Fibroblast of skin of right quadriceps (primary cell): ENCODE measurements around the gene LRRFIP2.
A peak's percentile ranks its signal among the peaks of the same experiment; 100 is the strongest.
"Not testable (repeated sequence)": the region's sequence is repeated elsewhere in the genome, so short reads cannot be mapped to it uniquely, and the experiment has no call there.

Source experiments
- DNase-seq: peaks from one replicate; pipeline ENCODE4 v3.0.0-alpha.2; 2013

LRRFIP2 gene

GRCh38 chr3:37141676-37142075 lies 32.7 kb downstream of the LRRFIP2 start:
- no peak for DNase-seq

GRCh38 chr3:37140899-37141541 lies 33.4 kb downstream of the LRRFIP2 start:
- DNase-seq = no peak

- DNase-seq = no peak
Observed at GRCh38 chr3:37139567-37140052, 34.8 kb downstream of the LRRFIP2 start.

GRCh38 chr3:37138816-37139215 lies 35.6 kb downstream of the LRRFIP2 start:
- DNase-seq = no peak

- DNase-seq = peak; percentile 37
Observed at GRCh38 chr3:37137516-37137915, 36.9 kb downstream of the LRRFIP2 start.

GRCh38 chr3:37136067-37136466 lies 38.3 kb downstream of the LRRFIP2 start:
- DNase-seq = peak; percentile 39

- peak; percentile 45 for DNase-seq
Observed at GRCh38 chr3:37135561-37135960, 38.8 kb downstream of the LRRFIP2 start.

GRCh38 chr3:37132334-37132733 lies 42.0 kb downstream of the LRRFIP2 start:
- no peak for DNase-seq

GRCh38 chr3:37131860-37132144 lies 42.6 kb downstream of the LRRFIP2 start:
- no peak for DNase-seq

GRCh38 chr3:37130984-37131859 lies 43.2 kb downstream of the LRRFIP2 start:
- DNase-seq = no peak

- DNase-seq = no peak
Observed at GRCh38 chr3:37130448-37130847, 43.9 kb downstream of the LRRFIP2 start.

- peak; percentile 95 for DNase-seq
Observed at GRCh38 chr3:37129871-37130270, 44.5 kb downstream of the LRRFIP2 start.

- no peak for DNase-seq
Observed at GRCh38 chr3:37127340-37127739, 47.0 kb downstream of the LRRFIP2 start.

- DNase-seq = peak; percentile 39
Observed at GRCh38 chr3:37126856-37127255, 47.5 kb downstream of the LRRFIP2 start.

GRCh38 chr3:37125195-37126073 lies 48.9 kb downstream of the LRRFIP2 start:
- no peak for DNase-seq

GRCh38 chr3:37124435-37124834 lies 49.9 kb downstream of the LRRFIP2 start:
- no peak for DNase-seq

GRCh38 chr3:37123292-37123691 lies 51.1 kb downstream of the LRRFIP2 start:
- no peak for DNase-seq

GRCh38 chr3:37122069-37122468 lies 52.3 kb downstream of the LRRFIP2 start:
- DNase-seq = not testable (repeated sequence)

- no peak for DNase-seq
Observed at GRCh38 chr3:37118163-37118562, 56.2 kb downstream of the LRRFIP2 start.

GRCh38 chr3:37117548-37117947 lies 56.8 kb downstream of the LRRFIP2 start:
- no peak for DNase-seq

- no peak for DNase-seq
Observed at GRCh38 chr3:37116998-37117397, 57.4 kb downstream of the LRRFIP2 start.

GRCh38 chr3:37115446-37115845 lies 58.9 kb downstream of the LRRFIP2 start:
- no peak for DNase-seq
